Natural killer cell (primary cell): ENCODE data around the gene NHEJ1. TPM values are rescaled to one million over a fixed set of nuclear protein-coding genes. Genes with fewer than 3 reads are reported as not detected.

Experiments
- ATAC-seq, 3 donors: fragments of 150-1000 bp in 2 of 3; fragments of 200-7000 bp in 1 of 3; cut with Tn5 transposase; 1 replicate in 1 of 3; 2 replicates in 2 of 3; pipeline ENCODE4 v1.10.0; 2021; ENCODE audit warnings: mild to moderate bottlenecking in 2 of 3, moderate library complexity in 2 of 3
- DNase-seq, 2 donors: peaks; one replicate each; pipeline versions ENCODE4 v3.0.0 to v3.0.0-alpha.2; 2013 to 2021; ENCODE audit warnings: mixed read lengths in 1 of 2
- H3K27ac ChIP-seq: one replicate; pipeline ENCODE4 v1.5.1; 2013; ENCODE audit warnings: mild to moderate bottlenecking, low read length
- H3K27me3 ChIP-seq: one replicate; pipeline ENCODE4 v1.6.1; 2013; ENCODE audit warnings: low read length; ENCODE audit not compliant: control insufficient read depth, insufficient read depth
- H3K36me3 ChIP-seq: one replicate; pipeline ENCODE4 v1.6.1; 2013; ENCODE audit warnings: low read length; ENCODE audit not compliant: control insufficient read depth, insufficient read depth
- H3K4me1 ChIP-seq: one replicate; pipeline ENCODE4 v1.6.1; 2013; ENCODE audit warnings: low read length; ENCODE audit not compliant: control insufficient read depth, insufficient read depth
- H3K4me3 ChIP-seq: one replicate; pipeline ENCODE4 v1.5.1; 2013; ENCODE audit warnings: low read length
- H3K9me3 ChIP-seq: one replicate; pipeline ENCODE4 v1.6.1; 2013; ENCODE audit warnings: low read length; ENCODE audit not compliant: control insufficient read depth, insufficient read depth
- H3K27ac Mint-ChIP-seq, 2 donors: one replicate each; pipeline ENCODE4 v1.8.0; 2022; ENCODE audit warnings: mild to moderate bottlenecking in 2 of 2, mixed read lengths in 2 of 2, moderate library complexity in 1 of 2
- H3K27me3 Mint-ChIP-seq, 2 donors: one replicate each; pipeline ENCODE4 v1.8.0; 2022; ENCODE audit warnings: low read depth in 2 of 2, mixed read lengths in 2 of 2
- H3K36me3 Mint-ChIP-seq: one replicate; pipeline ENCODE4 v1.8.0; 2022; ENCODE audit warnings: mixed read lengths
- H3K4me1 Mint-ChIP-seq, 2 donors: one replicate each; pipeline ENCODE4 v1.8.0; 2022; ENCODE audit warnings: mixed read lengths in 2 of 2
- H3K4me3 Mint-ChIP-seq: one replicate; pipeline ENCODE4 v1.8.0; 2022; ENCODE audit warnings: mild to moderate bottlenecking, moderate library complexity, mixed read lengths
- H3K9me3 Mint-ChIP-seq, 2 donors: one replicate each; pipeline ENCODE4 v1.8.0; 2022; ENCODE audit warnings: mixed read lengths in 2 of 2
- CTCF ChIP-seq: fragments of 200-600 bp; IDR thresholded peaks from one replicate; pipeline ENCODE4 v1.8.0; 2022; ENCODE audit warnings: antibody characterized with exemption
- WGBS: methylation state at CpG from one replicate; pipeline ENCODE4 v1.1.7; 2013; ENCODE audit warnings: missing lambda C conversion rate; ENCODE audit not compliant: insufficient coverage; 5-methylcytosine and 5-hydroxymethylcytosine counted together
- intact Hi-C: fragments of 100-400 bp; cut with micrococcal nuclease; formaldehyde crosslinking; loops from one replicate; pipeline ENCODE4 v1.14.2; 2022
- total RNA-seq, 4 donors: library from RNA; stranded (reverse); fragments of 120-200 nt in 1 of 4; gene quantifications; one replicate each; pipeline versions ENCODE4 v1.2.3 to v1.2.4, GENCODE V29; 2013 to 2022

NHEJ1 gene
- total RNA-seq, 3 donors from 2014 or later (not counting 1 experiment from before 2014, with no cell fraction given): 9.9 to 12.7 (median 11.0) TPM

- Mint-ChIP-seq H3K9me3 (no peaks in the 10 kb centered on the region), H3K4me3 (no peak overlapping the region), H3K27ac (no peak overlapping the region), H3K27me3 (no peaks in the 10 kb centered on the region), H3K36me3 (no peaks in the 10 kb centered on the region), H3K4me1 (peaks cover 12 to 23% of the 10 kb centered on the region in 2 donors)
- Histone ChIP-seq H3K27ac (no peak overlapping the region), H3K9me3 (no peaks in the 10 kb centered on the region), H3K36me3 (no peaks in the 10 kb centered on the region), H3K4me1 (no peaks in the 10 kb centered on the region), H3K27me3 (no peaks in the 10 kb centered on the region), H3K4me3 (no peak overlapping the region)
- ATAC-seq: no peak
- no peak for DNase-seq
- intact Hi-C loops: no loop called here
- no peak for TF ChIP-seq CTCF
These were observed 75.8 kb downstream of the NHEJ1 start for GRCh38 chr2:219084791-219085190.

- Histone ChIP-seq H3K4me1 (no peaks in the 10 kb centered on the region), H3K36me3 (peaks cover 2% of the 10 kb centered on the region), H3K4me3 (no peak overlapping the region), H3K27ac (no peak overlapping the region), H3K9me3 (no peaks in the 10 kb centered on the region), H3K27me3 (no peaks in the 10 kb centered on the region)
- DNase-seq (no peak), ATAC-seq (no peak)
- WGBS: 89% methylated on average over 5 of the region's 5 CpGs
- intact Hi-C loops: no loop called here
- H3K27ac Mint-ChIP-seq: no peak overlapping the region
- peaks cover 12 to 26% of the 10 kb centered on the region in 2 donors for H3K4me1 Mint-ChIP-seq
- no peak overlapping the region for H3K4me3 Mint-ChIP-seq
- H3K36me3 Mint-ChIP-seq: no peaks in the 10 kb centered on the region
- H3K27me3 Mint-ChIP-seq: no peaks in the 10 kb centered on the region
- TF ChIP-seq CTCF: no peak
- H3K9me3 Mint-ChIP-seq: no peaks in the 10 kb centered on the region
These were observed 78.2 kb downstream of the NHEJ1 start for GRCh38 chr2:219082332-219082958.

- Mint-ChIP-seq H3K27me3 (no peaks in the 10 kb centered on the region), H3K4me3 (no peak overlapping the region), H3K36me3 (no peaks in the 10 kb centered on the region), H3K9me3 (no peaks in the 10 kb centered on the region), H3K4me1 (peaks cover 12 to 23% of the 10 kb centered on the region in 2 donors), H3K27ac (no peak overlapping the region)
- peak in 1 of 3 donors; percentile 32 for ATAC-seq
- no peak for DNase-seq
- Histone ChIP-seq H3K9me3 (no peaks in the 10 kb centered on the region), H3K4me3 (no peak overlapping the region), H3K4me1 (no peaks in the 10 kb centered on the region), H3K36me3 (peaks cover 7% of the 10 kb centered on the region), H3K27me3 (no peaks in the 10 kb centered on the region), H3K27ac (no peak overlapping the region)
- intact Hi-C loops: no loop called here
- TF ChIP-seq CTCF: no peak
These were observed 78.8 kb downstream of the NHEJ1 start for GRCh38 chr2:219081701-219082331.

GRCh38 chr2:219081096-219081495 lies 79.5 kb downstream of the NHEJ1 start:
- no peak for TF ChIP-seq CTCF
- 96% methylated on average over 7 of the region's 7 CpGs for WGBS
- DNase-seq (no peak), ATAC-seq (no peak)
- no peaks in the 10 kb centered on the region for H3K4me1 ChIP-seq
- H3K36me3 ChIP-seq: peaks cover 12% of the 10 kb centered on the region
- H3K4me3 ChIP-seq: no peak overlapping the region
- no peaks in the 10 kb centered on the region for H3K9me3 ChIP-seq
- Mint-ChIP-seq H3K27me3 (no peaks in the 10 kb centered on the region), H3K9me3 (no peaks in the 10 kb centered on the region), H3K4me1 (peaks cover 12 to 17% of the 10 kb centered on the region in 2 donors), H3K36me3 (no peaks in the 10 kb centered on the region), H3K4me3 (no peak overlapping the region), H3K27ac (no peak overlapping the region)
- H3K27ac ChIP-seq: no peak overlapping the region
- H3K27me3 ChIP-seq: no peaks in the 10 kb centered on the region
- intact Hi-C loops: no loop called here
